ENCODE measurements around the gene CLIC4.

Gene CLIC4

GRCh38 chr1:24859063-24860010 lies 114.1 kb downstream of the CLIC4 start:
- no peak for DNase-seq (ENCODE audit: low read depth in 2 of 2)

DNA sequence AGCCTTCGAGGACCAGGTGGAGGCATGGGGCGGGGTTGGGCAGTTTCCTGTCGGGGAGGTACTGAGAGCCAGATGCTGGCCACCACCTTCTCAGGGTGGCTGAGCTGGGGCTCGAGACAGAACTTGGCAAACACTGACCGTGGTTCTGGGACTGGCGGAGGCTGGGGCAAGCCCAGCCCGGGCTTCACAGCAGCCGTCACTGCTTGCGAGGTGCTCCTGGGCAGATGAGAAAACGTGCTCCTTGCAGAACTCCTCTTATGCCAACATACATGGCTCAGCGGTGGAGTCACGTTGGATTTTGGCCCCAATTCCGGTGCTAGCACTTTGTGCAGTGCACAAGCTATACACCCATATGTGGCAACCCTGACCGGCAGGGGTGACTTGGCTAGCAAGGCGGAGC lies 115.6 kb downstream of the CLIC4 start:
- DNase-seq (ENCODE audit: low read depth in 2 of 2), result no peak

DNA sequence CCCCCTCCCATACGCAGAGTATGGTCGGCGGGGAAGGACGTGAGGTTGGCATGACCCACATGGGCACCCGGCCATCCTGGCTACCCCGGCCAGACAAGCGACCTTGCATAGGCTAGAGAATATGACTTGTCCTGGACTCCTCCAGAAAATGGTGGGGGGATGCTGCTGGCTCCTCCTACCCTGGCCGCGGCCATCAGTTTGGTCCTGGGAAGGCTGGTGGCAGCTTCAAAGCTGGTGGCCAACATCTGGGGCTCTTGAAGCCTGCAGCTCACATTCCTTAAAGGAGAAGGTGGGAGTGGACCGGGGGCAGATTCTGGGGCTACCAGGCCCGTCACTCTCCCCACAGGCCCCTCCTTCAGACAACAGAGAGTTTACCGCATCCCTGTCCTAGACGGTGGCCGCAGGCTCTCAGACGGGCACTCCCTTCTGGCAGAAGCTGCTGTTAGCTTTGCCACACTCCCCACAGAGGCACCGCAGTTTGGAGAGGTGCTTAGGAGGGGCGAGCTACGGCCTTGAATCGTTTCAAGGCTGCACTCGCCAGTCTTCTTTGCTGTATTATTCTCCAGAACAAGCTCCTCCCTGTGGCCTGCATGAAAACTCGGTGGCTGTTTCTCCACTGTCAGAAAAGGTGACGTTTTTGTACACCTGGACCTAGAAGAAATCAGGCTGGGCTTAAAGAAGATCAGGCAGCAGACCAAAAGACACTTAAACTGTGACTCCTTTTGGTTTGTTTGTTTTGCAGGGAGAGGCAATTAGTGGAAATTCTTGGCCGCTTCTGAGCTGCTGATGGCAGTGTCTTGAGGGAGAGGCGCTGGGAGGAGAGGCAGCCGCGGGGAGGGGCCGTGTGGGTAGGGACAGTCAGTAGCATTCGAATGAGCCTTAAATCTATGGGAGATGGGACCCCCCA lies 116.8 kb downstream of the CLIC4 start:
- DNase-seq (ENCODE audit: low read depth in 2 of 2), result no peak

DNA sequence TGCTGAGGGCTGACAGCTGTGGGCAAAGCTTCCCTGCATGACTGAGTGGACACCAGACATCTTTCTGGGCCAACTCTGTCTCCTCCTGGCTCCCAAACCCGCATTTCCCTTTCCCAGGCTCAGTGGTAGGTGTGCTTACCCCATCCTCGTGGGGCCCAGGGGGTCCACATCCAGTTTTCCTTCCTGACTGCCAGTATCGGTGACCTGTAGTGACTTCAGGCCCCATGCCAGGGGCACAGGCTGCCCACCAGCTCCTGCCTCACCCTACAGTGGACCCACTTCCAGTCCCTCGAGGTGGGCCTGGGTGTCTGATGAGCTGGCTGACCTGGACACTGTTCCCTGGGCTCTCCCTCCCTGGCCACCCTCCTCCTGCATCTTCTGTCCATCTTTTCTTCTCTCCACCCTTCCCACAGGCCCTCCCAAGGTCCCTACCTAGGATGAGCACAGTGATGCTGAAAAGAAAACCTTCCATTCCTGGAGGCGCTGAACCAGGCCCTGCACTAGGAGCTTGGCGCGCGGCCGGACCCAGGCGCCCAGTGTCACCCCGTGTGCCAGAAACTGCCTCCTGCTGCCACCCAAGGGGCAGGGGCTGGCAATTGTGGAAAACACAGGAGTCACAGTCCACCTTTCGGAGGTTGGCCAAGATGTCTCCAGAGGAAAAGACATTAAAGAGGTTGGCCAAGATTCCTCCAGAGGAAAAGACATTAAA lies 117.7 kb downstream of the CLIC4 start:
- no peak for DNase-seq (ENCODE audit: low read depth in 2 of 2)

DNA sequence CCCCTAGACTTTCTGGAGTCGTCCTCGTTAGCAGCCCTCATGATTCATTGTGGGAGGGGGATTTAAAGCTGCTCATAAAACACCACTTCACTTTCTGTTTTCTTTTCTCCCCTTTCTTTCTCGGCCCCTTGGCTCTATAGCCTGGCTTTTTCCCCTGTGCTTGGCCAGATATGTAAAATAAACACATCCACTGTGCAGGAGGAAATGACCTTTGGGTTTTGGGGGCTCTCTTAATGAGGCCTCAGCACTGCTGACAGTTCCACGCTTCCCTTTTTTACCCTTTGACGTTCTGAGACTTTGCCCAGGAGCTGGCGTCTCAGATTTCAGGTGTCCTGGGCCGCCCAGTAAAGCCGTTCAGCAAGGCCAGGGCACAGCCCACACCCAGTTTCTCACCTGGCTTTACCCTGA lies 119.1 kb downstream of the CLIC4 start:
- no peak for DNase-seq (ENCODE audit: low read depth in 2 of 2)

DNA sequence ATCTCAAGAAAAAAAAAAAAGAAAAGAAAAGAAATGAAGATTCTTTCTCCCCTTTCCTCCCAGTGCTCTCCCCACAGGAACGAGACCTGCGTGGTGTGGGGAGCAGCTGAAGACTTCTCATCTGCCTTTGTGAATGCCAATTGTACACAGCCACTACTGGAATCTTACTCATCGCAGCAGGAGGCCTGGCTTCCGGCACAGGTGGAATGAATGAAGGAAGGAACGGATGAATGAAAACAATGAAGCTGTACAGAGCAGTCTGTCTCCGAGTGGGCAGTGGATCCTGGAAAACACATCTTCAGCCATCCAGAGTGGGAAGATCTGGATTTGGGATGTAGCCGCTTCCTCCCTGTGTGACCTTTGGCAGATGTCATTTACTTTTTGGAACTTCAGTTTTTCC lies 119.9 kb downstream of the CLIC4 start:
- DNase-seq (ENCODE audit: low read depth in 2 of 2), result no peak

GRCh38 chr1:24865587-24865986 lies 120.3 kb downstream of the CLIC4 start:
- no peak for DNase-seq (ENCODE audit: low read depth in 2 of 2)

GRCh38 chr1:24866211-24867083 lies 121.2 kb downstream of the CLIC4 start:
- DNase-seq (ENCODE audit: low read depth in 2 of 2), result no peak

GRCh38 chr1:24867084-24867870 lies 122.0 kb downstream of the CLIC4 start:
- DNase-seq (ENCODE audit: low read depth in 2 of 2), result no peak

DNA sequence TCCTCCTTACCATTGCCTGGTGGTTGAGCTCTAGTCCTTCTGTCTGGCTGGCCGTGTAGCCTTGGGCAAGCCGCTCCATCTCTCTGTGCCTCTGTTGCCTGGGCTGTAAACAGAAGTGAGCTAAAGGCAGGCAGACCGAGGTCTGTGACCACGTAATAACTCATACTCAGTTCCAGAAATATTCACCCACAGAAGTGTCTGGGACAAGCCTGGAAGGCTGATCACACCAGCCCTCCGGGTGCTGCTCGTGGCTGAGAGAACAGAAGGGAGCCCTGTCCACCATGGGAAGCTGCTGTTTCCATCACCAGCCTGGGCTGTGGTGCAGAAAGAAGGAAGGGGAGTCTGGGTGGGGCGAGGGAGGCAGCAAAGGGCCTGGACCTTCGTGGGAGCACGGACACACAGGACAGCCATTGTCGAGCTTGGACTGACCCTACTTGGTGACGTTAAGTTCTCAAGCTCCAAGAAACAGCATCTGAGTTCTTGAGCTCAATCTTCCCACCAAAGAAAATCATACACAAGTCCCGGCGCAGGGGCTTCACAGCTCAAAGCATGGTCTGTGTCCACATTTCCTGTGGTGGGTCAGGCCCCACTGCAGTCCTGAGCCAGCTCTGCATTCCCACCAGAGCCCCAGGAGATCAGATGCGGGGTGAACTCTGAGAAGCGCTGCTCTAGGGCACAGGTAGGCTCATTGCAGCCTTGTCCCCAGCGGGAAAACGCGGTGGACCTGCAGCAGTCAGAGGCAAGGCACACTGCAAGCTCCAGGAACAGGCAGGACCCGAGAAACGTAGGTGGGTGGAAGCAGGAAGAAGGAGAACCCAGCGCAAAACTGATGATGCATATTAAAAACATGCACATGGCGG lies 123.0 kb downstream of the CLIC4 start:
- no peak for DNase-seq (ENCODE audit: low read depth in 2 of 2)

DNA sequence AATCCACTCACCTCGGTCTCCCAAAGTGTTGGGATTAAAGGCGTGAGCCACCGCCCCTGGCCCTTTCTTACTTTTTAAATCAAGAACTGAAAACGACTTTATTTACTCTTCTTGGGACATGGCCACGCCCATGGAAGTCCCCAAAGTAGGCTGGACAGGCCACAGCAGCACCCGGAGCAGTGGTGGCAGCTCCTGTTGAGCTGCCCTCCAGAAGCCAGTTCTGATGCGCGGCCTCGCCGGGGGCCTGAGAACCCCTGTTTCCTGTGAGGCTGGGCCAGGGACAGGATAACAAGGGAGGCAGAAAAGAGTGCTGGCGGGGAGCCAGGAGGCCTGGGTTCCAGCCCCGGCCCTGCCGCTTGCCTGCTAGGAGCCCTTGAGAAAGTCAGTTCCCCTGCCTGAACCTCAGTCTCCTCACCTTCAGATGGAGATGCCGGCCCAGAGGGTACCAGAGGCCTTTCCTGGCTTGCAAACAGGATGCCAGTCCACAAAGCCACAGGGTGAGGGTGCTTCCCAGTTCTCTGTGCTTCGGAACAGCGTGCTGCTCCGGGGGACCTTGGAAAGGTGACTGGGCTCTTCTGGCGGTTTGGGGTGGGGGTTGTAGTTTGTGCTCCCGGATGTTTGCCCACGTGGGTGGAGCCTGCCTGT lies 125.4 kb downstream of the CLIC4 start:
- no peak for DNase-seq (ENCODE audit: low read depth in 2 of 2)

- no peak for DNase-seq (ENCODE audit: low read depth in 2 of 2)
These were observed 126.2 kb downstream of the CLIC4 start for GRCh38 chr1:24871306-24871901.

GRCh38 chr1:24872061-24872850 lies 127.0 kb downstream of the CLIC4 start:
- no peak for DNase-seq (ENCODE audit: low read depth in 2 of 2)

GRCh38 chr1:24873148-24873547 lies 127.9 kb downstream of the CLIC4 start:
- DNase-seq (ENCODE audit: low read depth in 2 of 2), result no peak

DNA sequence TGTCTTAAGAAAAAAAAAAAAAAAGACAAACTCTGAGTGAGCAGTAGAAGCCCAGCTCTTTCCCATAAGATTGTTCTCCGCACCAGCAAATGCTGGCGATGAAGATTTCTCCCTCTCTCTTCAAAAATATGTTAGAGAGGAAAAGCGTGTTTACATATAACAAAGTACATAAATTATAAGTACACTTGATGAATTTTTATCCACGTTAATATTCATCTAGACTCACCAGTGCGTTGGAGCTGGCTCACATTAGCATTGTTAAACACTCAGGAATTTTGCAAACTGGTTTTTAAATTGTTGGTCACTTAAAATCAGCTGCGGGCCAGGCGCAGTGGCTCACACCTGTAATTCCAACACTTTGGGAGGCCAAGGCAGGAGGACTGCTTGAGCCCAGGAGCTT lies 128.8 kb downstream of the CLIC4 start:
- DNase-seq (ENCODE audit: low read depth in 2 of 2), result no peak

- DNase-seq (ENCODE audit: low read depth in 2 of 2), result no peak
These were observed 129.5 kb downstream of the CLIC4 start for GRCh38 chr1:24874611-24875234.

DNA sequence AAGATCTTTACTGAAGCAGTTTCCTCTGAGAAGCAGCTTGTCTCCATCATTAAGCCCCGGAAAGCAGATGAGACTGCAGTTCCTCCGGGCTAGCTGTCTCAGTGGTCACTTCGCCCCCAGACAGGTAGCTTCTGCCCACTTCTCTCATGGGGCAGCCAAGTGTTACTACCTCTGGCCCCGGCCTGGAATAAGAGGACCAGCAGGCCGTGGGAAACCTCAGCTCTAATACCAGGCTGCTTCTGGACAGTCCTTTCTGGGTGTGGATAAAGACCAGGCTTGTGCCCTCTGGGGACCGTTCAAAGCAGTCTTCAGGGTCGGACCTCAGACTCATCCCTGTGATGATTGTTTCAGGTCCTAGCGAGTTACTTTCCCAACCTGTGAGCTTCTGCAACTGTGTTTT lies 130.0 kb downstream of the CLIC4 start:
- DNase-seq (ENCODE audit: low read depth in 2 of 2), result no peak
